Kidney (tissue), 14 donors: ENCODE measurements around the gene KRTAP4-7. TPM values are rescaled to one million over a fixed set of nuclear protein-coding genes. Genes with fewer than 3 reads are reported as not detected.
"Not testable (repeated sequence)": the region's sequence is repeated elsewhere in the genome, so short reads cannot be mapped to it uniquely, and the experiment has no call there.

Source experiments
- DNase-seq, 5 donors: peaks; one replicate each; pipeline ENCODE4 v3.0.0-alpha.2; 2013 to 2020
- FAIRE-seq: peaks from 2 replicates; lab custom pipeline; 2012; peaks lifted over from hg19 to GRCh38; lab: Jason Lieb, UNC
- H3K27ac ChIP-seq, 2 donors: one replicate each; pipeline ENCODE4 v1.7.0; 2013; ENCODE audit warnings: low read depth in 2 of 2, low read length in 2 of 2, inconsistent platforms in 1 of 2
- H3K27me3 ChIP-seq: one replicate; pipeline ENCODE4 v1.7.1; 2013; ENCODE audit warnings: low read length, inconsistent platforms; ENCODE audit not compliant: control insufficient read depth, insufficient read depth
- H3K36me3 ChIP-seq, 3 donors: one replicate each; pipeline versions ENCODE4 v1.7.0 to v1.7.1; 2013; ENCODE audit warnings: low read length in 3 of 3, control low read depth in 1 of 3, inconsistent platforms in 1 of 3; ENCODE audit not compliant: insufficient read depth in 3 of 3, control insufficient read depth in 2 of 3
- H3K4me1 ChIP-seq, 3 donors: one replicate each; pipeline versions ENCODE4 v1.7.0 to v1.7.1; 2013; ENCODE audit warnings: low read length in 3 of 3, inconsistent platforms in 1 of 3, low read depth in 1 of 3; ENCODE audit not compliant: control insufficient read depth in 2 of 3, insufficient read depth in 2 of 3
- H3K4me3 ChIP-seq, 3 donors: one replicate each; pipeline versions ENCODE4 v1.7.0 to v1.8.1; 2013; ENCODE audit warnings: low read length in 3 of 3, control low read depth in 1 of 3, inconsistent platforms in 1 of 3
- H3K9ac ChIP-seq, 3 donors: one replicate each; pipeline versions ENCODE4 v1.7.0 to v1.7.1; 2013; ENCODE audit warnings: low read length in 3 of 3, control low read depth in 1 of 3, inconsistent platforms in 1 of 3
- H3K9me3 ChIP-seq, 3 donors: one replicate each; pipeline versions ENCODE4 v1.7.0 to v1.7.1; 2013; ENCODE audit warnings: low read length in 3 of 3, control low read depth in 1 of 3, inconsistent platforms in 1 of 3; ENCODE audit not compliant: control insufficient read depth in 2 of 3, insufficient read depth in 1 of 3
- intact Hi-C: fragments of 100-400 bp; cut with DNase I; formaldehyde crosslinking; loops from one replicate; pipeline ENCODE4 v1.11.1; 2022
- polyA plus RNA-seq: library from polyadenylated mRNA; stranded (reverse); fragments of 350-450 nt; fragmentation: Illumina TruSeq; extraction: RNeasy Lipid Tissue Mini Kit (QIAGEN cat#74804); gene quantifications from one replicate; pipeline ENCODE4 v1.2.3, GENCODE V29; 2014; ENCODE audit warnings: low read depth, low replicate concordance; ENCODE audit not compliant: insufficient read depth
- total RNA-seq: library from RNA; stranded (reverse); fragmentation: NEBNext Ultra II Directional; extraction: Animal tissue kit (Norgen Biotek cat#: 25700); gene quantifications from one replicate; pipeline ENCODE4 v1.2.1, GENCODE V29; 2021
- TF ChIP-seq, protein P1 (sequence below): IDR thresholded peaks from 3 replicates; pipeline ENCODE4 v1.5.1; 2012; ENCODE audit warnings: mild to moderate bottlenecking, moderate library complexity, borderline replicate concordance; ENCODE audit not compliant: insufficient read depth; ENCODE audit errors: extremely low read depth
- donor health status: control.
- donor health status: control.
- donor health status: control.
- donor health status: control.
- donor health status: control.
- donor health status: DM: yes; HTN: yes; CAD: no.
- donor health status: Normal renal cell carcinoma (clear cell type).

The KRTAP4-7 gene
- total and polyA plus RNA-seq, 2 donors from 2014 or later: not detected

DNA sequence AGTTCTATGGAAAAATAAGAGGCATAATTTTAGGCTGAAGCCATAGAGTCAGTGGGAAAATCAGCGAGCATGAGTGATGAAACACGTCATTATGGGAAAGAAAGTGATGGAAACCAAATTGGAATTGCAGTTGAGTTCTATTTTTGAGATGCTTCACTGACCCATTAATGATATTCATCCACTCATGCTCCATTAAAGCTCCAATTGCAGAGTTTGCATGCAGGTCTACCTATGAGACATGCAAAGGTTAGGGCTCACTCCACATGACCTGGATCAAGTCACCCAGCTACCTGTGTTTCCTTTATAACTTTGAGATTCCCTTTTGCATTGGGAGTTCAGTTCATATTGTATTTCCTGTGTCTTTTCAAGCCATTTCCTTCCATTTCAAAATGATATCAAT, 10.3 kb upstream of the KRTAP4-7 start:
- FAIRE-seq: no peak
- Histone ChIP-seq H3K4me3 (no peak overlapping the region), H3K9ac (no peak overlapping the region), H3K27me3 (no peaks in the 10 kb centered on the region), H3K36me3 (no peaks in the 10 kb centered on the region), H3K4me1 (no peaks in the 10 kb centered on the region), H3K9me3 (no peaks in the 10 kb centered on the region), H3K27ac (no peak overlapping the region)
- TF ChIP-seq, protein P1, sequence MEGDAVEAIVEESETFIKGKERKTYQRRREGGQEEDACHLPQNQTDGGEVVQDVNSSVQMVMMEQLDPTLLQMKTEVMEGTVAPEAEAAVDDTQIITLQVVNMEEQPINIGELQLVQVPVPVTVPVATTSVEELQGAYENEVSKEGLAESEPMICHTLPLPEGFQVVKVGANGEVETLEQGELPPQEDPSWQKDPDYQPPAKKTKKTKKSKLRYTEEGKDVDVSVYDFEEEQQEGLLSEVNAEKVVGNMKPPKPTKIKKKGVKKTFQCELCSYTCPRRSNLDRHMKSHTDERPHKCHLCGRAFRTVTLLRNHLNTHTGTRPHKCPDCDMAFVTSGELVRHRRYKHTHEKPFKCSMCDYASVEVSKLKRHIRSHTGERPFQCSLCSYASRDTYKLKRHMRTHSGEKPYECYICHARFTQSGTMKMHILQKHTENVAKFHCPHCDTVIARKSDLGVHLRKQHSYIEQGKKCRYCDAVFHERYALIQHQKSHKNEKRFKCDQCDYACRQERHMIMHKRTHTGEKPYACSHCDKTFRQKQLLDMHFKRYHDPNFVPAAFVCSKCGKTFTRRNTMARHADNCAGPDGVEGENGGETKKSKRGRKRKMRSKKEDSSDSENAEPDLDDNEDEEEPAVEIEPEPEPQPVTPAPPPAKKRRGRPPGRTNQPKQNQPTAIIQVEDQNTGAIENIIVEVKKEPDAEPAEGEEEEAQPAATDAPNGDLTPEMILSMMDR: no peak
- no peak for DNase-seq
- intact Hi-C loops: no loop called here

DNA sequence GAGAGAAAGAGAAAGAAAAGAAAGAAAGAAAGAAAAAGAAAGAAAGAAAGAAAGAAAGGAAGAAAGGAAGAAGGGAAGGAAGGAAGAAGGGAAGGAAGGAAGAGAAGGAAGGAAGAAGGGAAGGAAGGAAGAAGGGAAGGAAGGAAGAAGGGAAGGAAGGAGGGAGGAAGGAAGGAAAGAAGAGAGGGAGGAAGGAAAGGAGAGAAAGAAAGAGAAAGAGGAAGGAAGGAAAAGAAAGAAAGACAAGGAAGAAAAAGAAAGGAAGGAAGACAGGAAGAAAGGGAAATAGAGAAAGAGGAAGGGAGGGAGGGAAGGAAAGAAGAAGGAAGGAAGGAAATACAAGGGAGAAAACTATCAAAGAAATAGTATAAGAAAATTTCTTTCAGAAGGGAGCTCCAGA, 7.2 kb upstream of the KRTAP4-7 start:
- TF ChIP-seq, protein P1: no peak
- H3K4me3 ChIP-seq: no peak overlapping the region
- no peak overlapping the region for H3K9ac ChIP-seq
- H3K9me3 ChIP-seq: no peaks in the 10 kb centered on the region
- intact Hi-C loops: no loop called here
- H3K4me1 ChIP-seq: no peaks in the 10 kb centered on the region
- H3K36me3 ChIP-seq: no peaks in the 10 kb centered on the region
- FAIRE-seq (no peak), DNase-seq (no peak)
- H3K27ac ChIP-seq: no peak overlapping the region
- H3K27me3 ChIP-seq: no peaks in the 10 kb centered on the region

DNA sequence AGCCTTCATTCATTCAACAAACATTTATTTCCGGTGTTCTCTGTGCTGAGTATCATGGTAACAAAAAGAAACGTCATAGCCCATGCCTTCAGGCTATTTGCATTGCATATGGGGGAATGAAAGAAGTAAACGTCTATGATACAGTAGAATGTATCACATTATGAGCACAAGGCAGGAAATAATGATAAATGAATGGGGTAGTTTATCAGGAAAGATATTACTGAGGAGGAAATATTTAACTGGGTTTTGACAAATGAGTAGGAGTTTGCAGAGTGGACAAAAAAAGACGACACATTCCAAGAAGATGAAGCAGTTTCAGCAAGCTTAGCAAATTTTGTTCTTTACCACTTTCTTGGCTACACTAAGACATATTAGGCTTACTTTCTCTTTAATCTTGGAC, 1.3 kb upstream of the KRTAP4-7 start:
- TF ChIP-seq, protein P1: no peak
- no peak for FAIRE-seq
- H3K27ac ChIP-seq: no peak overlapping the region
- no peak overlapping the region for H3K4me3 ChIP-seq
- no peaks in the 10 kb centered on the region for H3K9me3 ChIP-seq
- no peaks in the 10 kb centered on the region for H3K4me1 ChIP-seq
- H3K27me3 ChIP-seq: no peaks in the 10 kb centered on the region
- no peak for DNase-seq
- H3K9ac ChIP-seq: no peak overlapping the region
- no peaks in the 10 kb centered on the region for H3K36me3 ChIP-seq
- intact Hi-C loops: no loop called here

DNA sequence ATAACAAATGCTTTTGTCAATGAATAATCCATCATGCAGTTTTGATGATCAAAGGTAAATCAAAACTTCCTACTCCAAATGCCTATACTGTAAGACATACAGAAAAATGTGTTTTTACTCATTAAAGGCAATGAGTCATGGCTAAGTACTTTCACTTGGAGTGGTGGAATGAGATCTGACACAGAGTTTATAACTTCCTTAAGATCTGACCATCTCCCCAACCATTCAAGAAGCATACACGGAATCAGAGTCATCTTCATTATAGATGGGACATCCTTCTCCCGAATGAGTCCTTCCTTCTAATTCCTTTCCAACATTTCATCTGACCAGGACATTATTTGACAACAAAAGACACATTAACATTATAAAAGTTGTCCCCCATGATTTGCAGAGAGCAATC, 523 bp upstream of the KRTAP4-7 start:
- H3K9me3 ChIP-seq, DNase-seq: not testable (repeated sequence)

DNA sequence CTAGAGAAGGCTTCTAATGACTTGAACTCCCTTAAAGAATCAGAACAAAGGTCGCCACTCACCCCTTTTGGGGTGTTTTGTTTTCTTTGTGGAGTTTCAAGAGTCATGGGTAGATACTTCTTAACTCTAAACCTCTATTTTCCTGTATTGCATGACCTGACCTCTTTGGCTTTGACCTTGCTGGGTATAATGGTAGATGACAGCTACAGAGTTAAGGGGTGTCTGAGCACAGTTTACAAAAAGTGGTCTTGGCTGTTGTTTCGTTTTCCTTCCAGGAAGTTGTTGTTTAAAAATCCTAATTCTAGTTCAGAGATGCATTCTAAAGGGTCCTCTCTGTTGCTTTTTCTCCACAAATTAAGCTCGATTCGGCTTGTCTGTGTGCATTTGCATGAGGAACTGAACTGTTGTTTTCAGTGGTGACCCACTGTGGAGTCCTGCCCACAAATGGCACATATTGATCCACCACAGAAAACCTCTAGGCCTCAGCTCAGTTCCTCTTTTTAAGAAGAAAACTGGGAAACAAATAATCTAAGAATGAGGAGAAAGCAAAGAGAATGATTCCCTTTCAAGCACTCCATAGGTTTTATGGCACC, 4.9 kb downstream of the KRTAP4-7 start:
- H3K9me3 ChIP-seq, H3K27ac ChIP-seq, H3K4me3 ChIP-seq, H3K9ac ChIP-seq, intact Hi-C loops, H3K4me1 ChIP-seq, H3K36me3 ChIP-seq, DNase-seq, FAIRE-seq, H3K27me3 ChIP-seq: not testable (repeated sequence)

More for the DNA sequence above, 523 bp upstream of the KRTAP4-7 start:
- H3K36me3 ChIP-seq, H3K9ac ChIP-seq, H3K4me3 ChIP-seq, H3K4me1 ChIP-seq, H3K27me3 ChIP-seq, intact Hi-C loops, FAIRE-seq, H3K27ac ChIP-seq: not testable (repeated sequence)
